Activated naive CD8-positive, alpha-beta T cell treated with anti-CD3 and anti-CD28 coated beads, Interleukin-2, amount 50 U/mL, for 24 hours (primary cell): Measurements from ENCODE around the gene XYLB.
A peak's percentile ranks its signal among the peaks of the same experiment; 100 is the strongest.

Source experiments
- ATAC-seq: fragments of 150-1000 bp; cut with Tn5 transposase; one replicate; pipeline ENCODE4 v1.10.0; 2021
- DNase-seq: peaks from one replicate; pipeline ENCODE4 v3.0.0; 2021
- H3K27ac Mint-ChIP-seq: one replicate; pipeline ENCODE4 v1.8.0; 2021; ENCODE audit warnings: mild to moderate bottlenecking, mixed read lengths
- H3K27me3 Mint-ChIP-seq: one replicate; pipeline ENCODE4 v1.8.0; 2021; ENCODE audit warnings: mixed read lengths
- H3K36me3 Mint-ChIP-seq: one replicate; pipeline ENCODE4 v1.8.0; 2021; ENCODE audit warnings: low read depth, mixed read lengths
- H3K4me1 Mint-ChIP-seq: one replicate; pipeline ENCODE4 v1.8.0; 2021; ENCODE audit warnings: mixed read lengths
- H3K4me3 Mint-ChIP-seq: one replicate; pipeline ENCODE4 v1.8.0; 2021; ENCODE audit warnings: mild to moderate bottlenecking, moderate library complexity, mixed read lengths
- H3K9me3 Mint-ChIP-seq: one replicate; pipeline ENCODE4 v1.8.0; 2021; ENCODE audit warnings: mixed read lengths

The XYLB gene

DNA sequence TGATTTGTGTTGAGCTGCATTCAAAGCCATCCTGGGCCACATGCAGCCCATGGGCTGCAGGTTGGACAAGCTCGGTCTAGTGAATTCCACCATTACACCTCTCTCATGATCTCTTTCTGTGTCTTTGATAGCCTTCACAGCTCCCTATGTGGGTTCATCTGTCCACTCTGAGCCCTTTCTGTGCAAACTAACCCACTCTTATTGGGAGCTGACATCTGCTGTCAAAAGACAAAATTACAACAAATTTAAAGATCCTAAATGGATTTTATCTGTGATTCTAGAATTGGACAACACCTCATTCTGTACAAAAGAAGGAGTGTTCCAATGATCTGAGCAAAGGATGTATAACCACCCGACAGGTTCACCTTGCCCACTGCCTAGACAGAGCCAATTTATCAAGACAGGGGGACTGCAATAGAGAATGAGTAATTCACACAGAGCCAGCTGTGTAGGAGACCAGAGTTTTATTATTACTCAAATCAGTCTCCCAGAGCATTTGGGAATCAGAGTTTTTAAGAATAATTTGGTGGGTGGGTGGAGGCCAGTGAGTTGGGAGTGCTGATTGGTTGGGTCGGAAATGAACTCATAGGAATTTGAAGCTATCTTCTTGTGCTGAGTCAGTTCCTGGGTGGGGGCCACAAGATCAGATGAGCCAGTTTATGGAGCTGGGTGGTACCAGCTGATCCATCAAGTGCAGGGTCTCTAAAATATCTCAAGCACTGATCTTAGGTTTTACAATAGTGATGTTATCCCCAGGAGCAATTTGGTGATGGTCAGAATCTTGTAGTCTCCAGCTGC is 2.6 kb upstream of the XYLB start:
- no peak for DNase-seq
- Mint-ChIP-seq H3K4me3 (no peak overlapping the region), H3K9me3 (no peaks in the 10 kb centered on the region), H3K27ac (no peak overlapping the region), H3K36me3 (peaks cover 2% of the 10 kb centered on the region), H3K27me3 (peaks cover 2% of the 10 kb centered on the region), H3K4me1 (peaks cover 5% of the 10 kb centered on the region)
- no peak for ATAC-seq

DNA sequence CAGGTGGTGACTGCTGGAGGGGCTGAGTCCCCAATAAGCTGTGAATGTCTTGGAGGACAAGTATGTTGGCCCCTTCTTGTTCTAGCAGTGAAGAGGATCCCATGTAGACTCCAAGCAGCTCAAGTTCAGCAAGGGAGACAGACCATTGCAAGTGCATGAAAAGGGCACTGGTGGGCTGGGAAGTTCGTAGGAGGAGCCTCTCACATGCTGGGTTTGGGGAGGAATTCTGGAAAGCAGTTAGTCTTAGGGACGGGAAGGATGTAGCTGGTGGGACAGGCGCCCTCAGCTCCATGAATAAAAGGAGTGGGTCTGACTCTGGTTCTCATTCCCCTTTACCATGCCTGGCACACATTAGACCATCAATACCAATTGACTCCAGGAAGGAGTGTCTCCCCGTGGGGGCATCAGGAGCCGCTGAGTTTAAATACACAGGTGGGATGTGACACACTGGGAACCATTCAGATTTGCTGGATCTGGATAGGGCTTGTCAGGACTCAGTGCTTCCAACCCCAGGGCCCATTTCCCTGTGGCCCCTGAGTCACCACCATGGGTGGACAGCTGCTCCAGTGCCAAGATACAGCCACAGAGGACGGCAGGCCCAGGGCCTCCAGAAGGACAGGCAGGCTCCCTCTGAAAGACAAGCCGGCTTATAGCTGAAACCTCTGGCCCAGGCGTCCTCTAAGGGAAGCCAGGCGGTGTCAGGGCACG is 552 bp upstream of the XYLB start:
- no peak for DNase-seq
- H3K4me3 Mint-ChIP-seq, result peak overlapping the region; percentile 73
- H3K27me3 Mint-ChIP-seq, result peaks cover 2% of the 10 kb centered on the region
- H3K4me1 Mint-ChIP-seq, result peaks cover 5% of the 10 kb centered on the region
- no peak overlapping the region for H3K27ac Mint-ChIP-seq
- peaks cover 2% of the 10 kb centered on the region for H3K36me3 Mint-ChIP-seq
- H3K9me3 Mint-ChIP-seq, result no peaks in the 10 kb centered on the region
- ATAC-seq, result no peak

GRCh38 chr3:38347421-38348200 is 1.0 kb downstream of the XYLB start:
- H3K4me1 Mint-ChIP-seq, result peaks cover 5% of the 10 kb centered on the region
- DNase-seq, result no peak
- no peak for ATAC-seq
- H3K27ac Mint-ChIP-seq, result no peak overlapping the region
- H3K4me3 Mint-ChIP-seq, result peak overlapping the region; percentile 73
- H3K9me3 Mint-ChIP-seq, result no peaks in the 10 kb centered on the region
- H3K36me3 Mint-ChIP-seq, result peaks cover 13% of the 10 kb centered on the region
- H3K27me3 Mint-ChIP-seq, result peaks cover 2% of the 10 kb centered on the region

DNA sequence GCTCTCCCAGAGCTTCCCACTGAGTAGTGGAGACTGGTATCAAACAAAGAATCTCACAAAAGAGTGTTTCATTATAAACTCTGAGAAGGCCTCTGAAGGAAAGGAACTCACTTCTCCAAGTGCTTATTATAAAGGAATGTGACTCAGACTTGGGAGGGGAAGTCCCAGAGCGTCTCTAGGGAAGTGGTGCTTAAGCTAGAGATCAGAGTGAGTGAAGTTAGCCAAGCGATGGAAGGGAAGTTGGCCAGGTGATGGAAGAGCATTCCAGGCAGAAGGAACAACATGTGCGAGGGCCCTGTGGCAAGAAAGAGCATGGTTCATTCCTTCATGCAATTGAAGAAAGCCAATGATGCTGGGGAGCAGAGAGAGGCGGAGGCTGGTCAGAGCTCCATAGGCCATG is 2.3 kb downstream of the XYLB start:
- DNase-seq (no peak), ATAC-seq (no peak)
- Mint-ChIP-seq H3K27me3 (peaks cover 2% of the 10 kb centered on the region), H3K9me3 (no peaks in the 10 kb centered on the region), H3K4me3 (no peak overlapping the region), H3K27ac (no peak overlapping the region), H3K4me1 (peaks cover 5% of the 10 kb centered on the region), H3K36me3 (peaks cover 17% of the 10 kb centered on the region)

GRCh38 chr3:38349684-38350359 is 3.2 kb downstream of the XYLB start:
- no peak for DNase-seq
- H3K27ac Mint-ChIP-seq, result no peak overlapping the region
- H3K4me3 Mint-ChIP-seq, result no peak overlapping the region
- H3K27me3 Mint-ChIP-seq, result peaks cover under 1% of the 10 kb centered on the region
- no peaks in the 10 kb centered on the region for H3K9me3 Mint-ChIP-seq
- no peak for ATAC-seq
- peaks cover 17% of the 10 kb centered on the region for H3K36me3 Mint-ChIP-seq
- peaks cover 5% of the 10 kb centered on the region for H3K4me1 Mint-ChIP-seq

- no peak for ATAC-seq
- Mint-ChIP-seq H3K4me1 (no peaks in the 10 kb centered on the region), H3K4me3 (no peak overlapping the region), H3K36me3 (peaks cover 17% of the 10 kb centered on the region), H3K9me3 (no peaks in the 10 kb centered on the region), H3K27me3 (no peaks in the 10 kb centered on the region), H3K27ac (no peak overlapping the region)
- no peak for DNase-seq
These were observed 6.6 kb downstream of the XYLB start for GRCh38 chr3:38353151-38353550.

GRCh38 chr3:38354588-38355330 is 8.2 kb downstream of the XYLB start:
- Mint-ChIP-seq H3K9me3 (no peaks in the 10 kb centered on the region), H3K36me3 (peaks cover 16% of the 10 kb centered on the region), H3K4me3 (no peak overlapping the region), H3K27ac (no peak overlapping the region), H3K27me3 (no peaks in the 10 kb centered on the region), H3K4me1 (no peaks in the 10 kb centered on the region)
- no peak for DNase-seq
- ATAC-seq, result no peak

DNA sequence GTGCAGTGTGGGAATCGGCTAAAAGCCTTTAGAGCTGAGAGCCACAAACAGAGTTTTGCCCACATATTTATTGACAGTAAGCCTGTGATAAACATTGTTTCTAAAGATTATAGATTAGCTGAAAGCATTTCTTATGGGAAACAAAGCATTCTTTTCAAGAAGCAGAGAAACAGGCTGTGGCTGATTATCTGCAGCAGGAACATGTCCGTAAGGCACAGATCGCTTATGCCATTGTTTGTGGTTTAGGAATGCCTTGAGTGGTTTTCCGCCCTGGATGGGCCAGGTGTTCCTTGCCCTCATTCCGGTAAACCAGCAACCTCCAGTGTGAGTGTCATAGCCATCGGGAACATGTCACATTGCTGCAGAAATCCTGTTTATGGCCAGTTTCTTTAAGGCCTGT is 12.5 kb downstream of the XYLB start:
- Mint-ChIP-seq H3K4me1 (no peaks in the 10 kb centered on the region), H3K9me3 (no peaks in the 10 kb centered on the region)
- no peak for ATAC-seq

GRCh38 chr3:38360345-38360744 is 13.8 kb downstream of the XYLB start:
- Mint-ChIP-seq H3K27me3 (no peaks in the 10 kb centered on the region), H3K9me3 (no peaks in the 10 kb centered on the region), H3K4me3 (no peak overlapping the region), H3K4me1 (no peaks in the 10 kb centered on the region), H3K27ac (no peak overlapping the region), H3K36me3 (peaks cover 14% of the 10 kb centered on the region)
- ATAC-seq (no peak), DNase-seq (no peak)

More for the DNA sequence above, 12.5 kb downstream of the XYLB start:
- no peak for DNase-seq
- peaks cover 7% of the 10 kb centered on the region for H3K36me3 Mint-ChIP-seq
- no peaks in the 10 kb centered on the region for H3K27me3 Mint-ChIP-seq
- no peak overlapping the region for H3K4me3 Mint-ChIP-seq
- no peak overlapping the region for H3K27ac Mint-ChIP-seq

DNA sequence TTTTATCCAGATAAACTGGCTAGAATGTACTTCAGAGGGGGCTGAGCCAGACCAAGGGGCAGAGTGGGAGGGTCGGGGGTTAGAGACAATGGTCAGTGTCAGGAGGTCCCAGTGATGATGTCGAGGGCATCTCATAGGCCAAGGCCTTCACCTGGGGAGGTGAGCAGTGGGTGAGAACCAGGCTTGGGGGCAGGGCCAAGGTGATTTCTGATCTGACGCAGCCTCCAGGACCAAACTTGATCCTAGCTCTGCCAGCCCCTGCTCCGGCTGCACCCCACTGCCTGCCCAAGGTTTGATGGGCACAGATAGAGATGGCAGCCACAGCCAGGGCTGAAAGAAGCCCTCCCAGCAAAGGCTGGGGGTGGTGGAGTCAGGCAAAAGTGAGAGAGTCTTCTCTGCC is 14.9 kb downstream of the XYLB start:
- Mint-ChIP-seq H3K27ac (no peak overlapping the region), H3K9me3 (no peaks in the 10 kb centered on the region), H3K4me1 (no peaks in the 10 kb centered on the region), H3K36me3 (peaks cover 14% of the 10 kb centered on the region), H3K4me3 (no peak overlapping the region), H3K27me3 (no peaks in the 10 kb centered on the region)
- ATAC-seq (peak; percentile 10), DNase-seq (no peak)

DNA sequence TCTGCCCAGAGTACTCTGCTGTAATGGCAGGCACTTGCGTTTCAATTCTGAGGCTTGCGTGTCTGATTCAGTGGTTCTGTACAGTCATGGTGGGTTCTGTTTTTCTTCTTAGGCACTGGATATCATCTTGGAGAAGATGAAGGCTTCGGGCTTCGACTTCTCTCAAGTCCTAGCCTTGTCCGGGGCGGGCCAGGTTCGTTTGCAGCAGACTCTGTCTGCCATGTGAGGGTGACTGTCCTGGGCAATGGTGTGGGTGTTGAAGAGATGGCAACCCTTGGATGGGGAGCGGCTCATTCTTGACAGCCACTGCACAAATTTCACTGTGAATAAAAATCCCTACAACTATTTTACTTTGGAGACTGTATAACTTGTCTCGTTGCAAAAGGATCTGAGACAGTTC is 16.2 kb downstream of the XYLB start:
- Mint-ChIP-seq H3K9me3 (no peaks in the 10 kb centered on the region), H3K4me3 (no peak overlapping the region), H3K27me3 (no peaks in the 10 kb centered on the region), H3K27ac (no peak overlapping the region), H3K4me1 (no peaks in the 10 kb centered on the region), H3K36me3 (peaks cover 13% of the 10 kb centered on the region)
- ATAC-seq, result no peak
- DNase-seq, result no peak

GRCh38 chr3:38364721-38365400 is 18.3 kb downstream of the XYLB start:
- Mint-ChIP-seq H3K36me3 (peaks cover 20% of the 10 kb centered on the region), H3K27ac (no peak overlapping the region)
- no peak for DNase-seq

DNA sequence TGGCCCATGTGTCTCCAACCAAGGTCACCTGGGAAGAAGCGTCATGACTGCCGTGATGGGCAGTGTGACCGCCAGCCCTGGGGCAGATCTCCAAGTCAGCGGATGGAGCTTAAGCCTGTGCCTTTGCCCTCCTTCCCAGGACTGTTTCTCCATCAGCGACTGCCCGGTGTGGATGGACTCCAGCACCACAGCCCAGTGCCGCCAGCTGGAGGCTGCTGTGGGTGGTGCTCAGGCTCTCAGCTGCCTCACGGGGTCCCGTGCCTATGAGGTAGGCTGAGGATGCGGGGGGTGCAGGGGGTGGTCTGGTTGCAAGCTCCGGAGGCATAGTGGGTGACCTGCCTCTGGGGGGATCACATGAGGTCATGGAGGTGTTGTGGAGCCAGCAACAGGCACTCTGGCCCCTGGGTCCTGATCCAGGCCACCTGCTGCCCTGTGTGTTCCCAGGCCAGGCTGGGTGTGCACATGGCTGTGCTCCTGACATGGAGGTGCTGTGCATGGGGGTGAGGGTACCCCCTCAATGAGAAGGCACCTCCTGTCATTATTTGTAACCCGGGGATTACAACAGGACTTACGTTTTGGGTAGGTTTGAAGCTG is 19.0 kb downstream of the XYLB start:
- Mint-ChIP-seq H3K4me3 (no peak overlapping the region), H3K27me3 (no peaks in the 10 kb centered on the region), H3K9me3 (no peaks in the 10 kb centered on the region)

More at GRCh38 chr3:38364721-38365400, 18.3 kb downstream of the XYLB start:
- Mint-ChIP-seq H3K4me1 (no peaks in the 10 kb centered on the region), H3K9me3 (no peaks in the 10 kb centered on the region), H3K27me3 (no peaks in the 10 kb centered on the region), H3K4me3 (no peak overlapping the region)
- ATAC-seq, result no peak

More for the DNA sequence above, 19.0 kb downstream of the XYLB start:
- H3K27ac Mint-ChIP-seq, result no peak overlapping the region
- DNase-seq, result no peak
- no peaks in the 10 kb centered on the region for H3K4me1 Mint-ChIP-seq
- no peak for ATAC-seq
- peaks cover 20% of the 10 kb centered on the region for H3K36me3 Mint-ChIP-seq
